GM19023 (cell line): ENCODE data around the gene IARS2.
A peak's percentile ranks its signal among the peaks of the same experiment; 100 is the strongest.
"Not testable (repeated sequence)": the region's sequence is repeated elsewhere in the genome, so short reads cannot be mapped to it uniquely, and the experiment has no call there.

ENCODE experiments used
- ATAC-seq: cut with Tn5 transposase; IDR thresholded peaks from one replicate; pipeline ENCODE4 v1.9.1; 2021; ENCODE audit warnings: mild to moderate bottlenecking, moderate library complexity; ENCODE audit not compliant: unreplicated experiment

IARS2 gene

DNA sequence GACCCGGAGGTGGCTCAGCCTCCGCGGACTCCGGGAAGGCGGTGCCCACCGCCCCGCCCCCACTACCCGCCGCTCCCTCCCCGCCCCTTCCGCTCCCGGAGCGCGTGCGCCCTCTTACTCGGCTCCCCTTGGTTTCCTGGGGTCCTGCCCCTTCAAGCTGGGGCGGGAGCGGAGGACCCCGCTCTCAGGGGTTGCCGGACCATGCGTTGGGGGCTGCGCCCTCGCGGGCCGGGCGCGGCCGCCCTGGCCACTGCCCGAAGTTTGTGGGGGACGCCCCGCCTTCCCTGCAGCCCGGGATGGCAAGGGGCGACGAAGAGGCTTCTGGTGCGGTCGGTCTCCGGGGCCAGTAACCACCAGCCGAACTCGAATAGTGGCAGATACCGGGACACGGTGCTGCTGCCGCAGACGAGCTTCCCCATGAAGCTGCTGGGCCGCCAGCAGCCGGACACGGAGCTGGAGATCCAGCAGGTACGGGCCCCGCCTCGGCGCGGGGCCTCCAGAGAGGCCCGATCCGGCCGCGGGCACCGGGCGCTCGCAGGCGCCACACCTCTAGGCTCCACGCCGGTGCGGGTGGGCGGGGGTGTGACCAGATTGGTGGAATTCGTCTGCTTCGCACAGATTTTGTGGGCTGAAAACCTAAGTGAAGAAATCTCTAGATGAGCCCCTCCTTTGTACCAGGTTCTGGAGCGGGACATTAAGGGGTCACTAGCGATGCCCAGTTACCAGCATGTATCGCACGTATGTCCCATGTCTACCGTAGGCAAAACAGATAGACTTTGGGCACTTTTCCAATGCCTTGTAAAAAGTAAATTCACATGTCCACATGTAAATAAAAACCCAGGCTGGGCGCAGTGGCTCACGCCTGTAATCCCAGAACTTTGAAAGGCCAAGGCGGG is at the start of gene IARS2:
Gene IARS2 (plus strand): TSS at position 117 of the 896 bp plus-strand sequence. CDS start 85 bp downstream, at position 202.
- ATAC-seq = peak; percentile 75

DNA sequence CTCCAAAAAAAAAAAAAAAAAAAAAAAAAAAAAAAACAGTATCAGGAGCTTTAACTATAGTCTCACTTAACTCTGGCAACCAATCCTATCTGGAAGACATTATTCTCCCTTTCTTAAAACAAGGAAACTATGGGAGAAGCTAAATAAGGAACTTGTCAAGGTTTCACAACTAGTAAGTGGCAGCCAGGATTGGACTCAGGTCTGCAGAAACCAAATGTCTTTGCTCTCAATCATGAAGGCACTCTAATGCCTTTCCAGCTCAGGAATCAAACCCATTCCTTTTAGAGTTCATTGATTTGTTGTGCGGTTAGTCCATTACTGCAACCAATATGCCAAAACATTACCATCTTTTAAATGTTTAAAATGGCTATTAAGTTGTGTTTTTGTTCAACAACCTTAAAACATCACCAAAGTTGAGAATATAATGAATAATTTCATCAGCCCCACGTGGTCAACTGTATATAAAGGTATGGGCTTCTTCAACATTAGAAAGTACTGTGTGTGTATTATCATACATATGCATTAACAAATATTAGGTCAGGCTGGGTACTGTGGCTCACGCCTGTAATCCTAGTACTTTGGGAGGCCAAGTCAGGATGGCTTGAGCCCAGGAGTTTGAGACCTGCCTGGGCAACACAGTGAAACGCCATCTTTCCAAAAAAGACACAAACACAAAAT is 49.1 kb upstream of the IARS2 start:
- ATAC-seq = no peak

DNA sequence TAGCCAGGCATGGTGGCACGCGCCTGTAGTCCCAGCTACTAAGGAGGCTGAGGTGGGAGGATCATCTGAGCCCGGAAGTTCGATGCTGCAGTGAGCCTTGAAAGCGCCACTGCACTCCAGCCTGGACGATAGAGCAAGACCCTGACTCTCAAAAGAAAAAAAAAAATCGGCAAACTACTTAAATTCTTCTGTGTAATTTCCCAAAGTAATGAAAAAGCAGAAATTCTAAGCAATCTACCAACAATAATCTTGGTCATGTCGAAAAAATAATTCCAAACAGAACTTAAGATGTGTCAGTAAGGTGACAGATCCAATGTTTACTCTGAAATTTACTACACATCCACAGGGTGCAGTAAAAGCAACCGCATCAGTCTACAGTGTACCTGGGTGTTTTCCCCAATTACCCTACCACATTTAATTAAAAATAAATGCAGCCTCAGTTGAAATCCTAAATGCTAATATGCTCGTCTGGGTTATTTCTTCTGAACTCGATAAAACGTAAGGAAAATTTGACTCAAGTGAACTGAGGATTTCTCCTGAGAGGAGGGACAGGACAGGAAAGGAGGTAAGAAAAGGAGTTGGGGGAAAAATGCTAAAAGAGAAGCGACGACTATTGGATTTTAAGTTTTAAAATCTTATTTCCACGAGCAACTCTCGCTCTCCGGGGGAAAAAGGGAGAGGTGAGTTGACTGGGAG is 48.4 kb upstream of the IARS2 start:
- no peak for ATAC-seq

DNA sequence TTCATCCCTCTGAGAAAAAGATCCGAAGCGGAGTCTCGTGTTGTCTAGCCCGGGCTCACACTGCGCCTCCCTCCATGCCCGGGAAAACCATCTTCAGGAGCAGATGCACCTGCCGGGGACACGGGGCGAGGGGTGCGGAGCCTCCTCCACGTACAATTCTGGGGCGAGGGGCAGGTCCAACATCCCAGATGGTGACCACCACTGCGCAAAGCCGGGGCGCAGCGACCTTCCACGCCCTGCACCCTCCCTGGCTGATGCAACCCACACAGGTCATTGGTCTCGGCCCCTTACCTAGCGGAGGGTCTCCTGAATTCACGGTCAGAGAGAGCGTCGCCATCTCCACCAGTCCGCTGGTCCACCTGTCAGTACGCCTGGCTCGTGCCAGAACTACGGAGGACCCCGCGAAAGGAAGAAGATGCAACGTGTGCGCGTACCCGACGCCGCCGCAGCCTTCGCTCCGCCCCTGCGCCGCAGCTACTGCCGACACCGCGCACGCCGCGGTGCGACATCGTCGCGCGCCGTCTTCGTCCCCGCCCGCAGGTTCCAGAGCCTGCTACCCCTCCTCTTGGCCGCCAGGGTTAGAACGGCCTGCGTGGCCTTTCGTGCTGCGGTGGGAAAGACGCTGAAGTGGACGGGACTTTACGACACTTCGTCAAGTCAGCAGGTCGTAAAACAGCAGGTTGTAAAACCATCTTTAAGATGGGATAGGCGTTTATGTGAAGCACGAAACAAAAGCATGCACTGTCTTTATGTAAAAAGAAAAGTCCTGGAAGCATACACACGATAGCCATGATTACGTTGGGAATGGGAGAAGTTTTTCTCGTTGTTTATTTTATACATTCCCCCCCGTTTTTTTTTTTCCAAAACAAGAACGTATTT is 47.6 kb upstream of the IARS2 start, which contains the start of gene EPRS1:
Gene EPRS1 (minus strand): TSS at position 454 of the 879 bp plus-strand sequence. CDS start 117 bp downstream, at position 337.
- peak; percentile 98 for ATAC-seq

DNA sequence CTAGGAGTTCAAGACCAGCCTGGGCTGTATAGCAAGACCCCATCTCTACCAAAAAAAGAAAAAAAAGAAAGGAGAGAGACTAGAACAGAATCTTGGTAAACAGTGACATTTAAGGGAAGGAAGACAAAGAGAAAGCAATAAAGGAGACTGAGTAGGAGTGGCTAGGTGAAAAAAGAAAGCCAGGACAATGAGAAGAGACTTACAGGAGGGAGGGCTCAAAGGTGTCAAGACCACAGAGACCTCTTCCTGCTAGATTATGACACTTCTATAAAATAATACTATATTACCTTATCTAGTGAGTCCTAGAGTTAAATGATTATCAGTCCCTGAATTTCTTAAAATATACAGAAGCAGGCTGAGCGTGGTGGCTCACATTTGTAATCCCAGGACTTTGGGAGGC is 37.6 kb upstream of the IARS2 start:
- no peak for ATAC-seq

DNA sequence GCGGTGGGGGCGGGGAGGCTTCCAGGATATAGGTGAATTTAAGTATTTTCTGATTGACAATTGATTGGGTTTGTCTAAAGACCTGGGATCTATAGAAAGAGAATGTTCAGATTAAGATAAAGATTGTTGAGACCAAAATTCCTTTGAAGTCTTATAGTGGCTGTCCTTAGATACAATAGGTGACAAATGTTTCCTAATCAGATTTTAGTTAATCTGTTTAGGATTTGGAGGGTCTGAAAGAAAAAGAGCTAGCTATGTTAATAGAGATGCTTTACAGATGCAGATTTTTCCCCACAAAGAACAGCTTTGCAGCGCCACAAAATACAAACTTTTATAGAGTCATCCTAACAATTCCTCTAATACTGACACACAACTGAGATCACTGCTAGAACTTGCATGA is 33.1 kb upstream of the IARS2 start:
- no peak for ATAC-seq

DNA sequence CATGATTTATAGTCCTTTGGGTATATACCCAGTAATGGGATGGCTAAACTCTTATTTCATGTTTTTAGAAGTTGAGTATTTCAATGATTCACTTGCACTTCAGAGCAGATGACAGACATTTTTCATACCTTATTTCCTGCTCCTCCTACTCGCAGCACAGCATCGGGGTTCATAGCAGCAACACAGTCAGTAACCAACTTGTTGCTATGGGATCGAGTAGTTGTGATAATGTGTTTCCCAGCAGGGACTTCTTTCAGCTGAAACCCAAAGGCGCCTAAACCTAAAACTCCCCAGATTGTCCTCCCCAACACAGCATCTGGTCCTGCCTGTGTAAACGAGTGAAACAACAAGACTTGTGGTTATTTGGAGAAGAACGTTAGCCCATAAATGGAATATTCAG is 31.3 kb upstream of the IARS2 start:
- no peak for ATAC-seq

DNA sequence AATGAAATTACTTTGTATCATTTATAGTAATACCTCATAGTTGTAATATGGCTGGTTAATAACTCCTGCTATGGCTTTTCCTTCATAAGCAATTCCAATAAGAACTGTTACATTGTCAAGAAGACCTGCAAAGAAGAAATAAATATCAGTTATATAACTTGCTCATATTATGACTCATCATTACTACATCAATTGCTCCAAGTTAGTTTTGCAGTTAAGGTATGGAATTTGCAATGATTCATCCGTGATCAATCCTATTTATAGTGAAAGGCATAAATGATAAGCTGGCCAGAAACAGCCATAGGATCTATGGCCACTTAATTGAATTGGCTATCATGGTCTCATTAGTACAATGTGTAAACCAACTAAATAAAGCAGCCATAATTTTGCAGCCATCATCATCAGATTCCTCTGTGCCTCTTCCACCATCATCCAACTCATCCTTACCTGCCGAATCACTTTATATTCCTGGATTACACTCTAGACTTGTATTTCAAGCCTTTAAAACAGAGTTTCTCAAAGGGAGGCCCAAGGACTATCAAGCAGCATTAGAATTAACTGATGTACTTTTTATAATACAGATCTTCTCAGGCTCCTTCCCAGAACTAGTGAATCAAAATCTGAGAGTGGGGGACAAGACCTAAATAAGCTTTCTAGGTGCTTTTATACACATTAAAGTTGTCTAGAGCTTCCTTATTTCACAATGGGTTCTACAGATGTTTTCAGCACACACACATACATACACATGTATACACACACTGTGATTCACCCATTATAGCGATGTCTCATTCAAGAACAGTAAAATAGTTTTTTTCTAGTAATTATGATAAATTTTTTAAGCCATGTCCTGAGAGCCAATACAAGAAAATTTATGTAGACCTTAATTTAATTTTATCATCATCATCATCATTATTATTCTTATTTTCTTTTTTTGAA is 26.4 kb upstream of the IARS2 start:
- no peak for ATAC-seq

DNA sequence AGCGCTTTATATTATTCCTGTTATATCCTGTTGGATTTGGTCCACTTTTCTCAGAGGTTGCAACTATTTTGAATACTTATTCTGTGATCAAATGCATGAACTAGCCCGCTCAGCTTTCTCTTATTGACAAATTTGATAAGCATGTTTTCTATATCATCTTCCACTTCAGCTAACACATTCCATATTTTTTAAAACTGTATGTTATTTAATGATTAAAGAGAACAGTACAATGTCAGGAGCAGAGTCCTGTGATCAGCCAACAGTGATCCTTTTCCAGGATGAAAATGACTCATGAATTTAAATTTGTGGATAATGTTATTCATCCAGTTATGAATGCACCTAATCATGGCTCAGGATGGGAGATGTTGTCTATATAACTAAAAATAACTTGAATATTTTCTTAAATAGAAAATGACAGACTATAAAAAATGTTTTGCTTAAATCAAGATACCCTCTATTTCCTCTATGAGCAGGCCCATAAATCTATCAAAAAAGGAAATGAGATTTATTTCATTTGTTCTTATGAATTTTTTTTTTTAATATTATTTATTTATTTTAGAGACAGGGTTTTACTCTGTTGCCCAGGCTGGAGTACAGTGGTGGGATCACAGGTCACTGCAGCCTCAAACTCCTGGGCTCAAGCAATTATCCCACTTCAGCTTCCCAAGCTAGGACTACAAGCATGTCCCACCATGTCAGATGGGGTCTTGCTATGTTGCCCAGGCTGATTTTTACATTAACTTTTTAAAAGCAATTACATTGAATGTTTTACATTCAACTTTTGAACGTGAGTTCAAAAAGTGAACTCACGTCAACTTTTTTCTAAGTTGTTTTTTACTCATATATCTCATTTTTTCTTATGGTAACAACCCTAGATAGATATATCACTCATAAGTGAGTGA is 16.8 kb upstream of the IARS2 start:
- no peak for ATAC-seq

DNA sequence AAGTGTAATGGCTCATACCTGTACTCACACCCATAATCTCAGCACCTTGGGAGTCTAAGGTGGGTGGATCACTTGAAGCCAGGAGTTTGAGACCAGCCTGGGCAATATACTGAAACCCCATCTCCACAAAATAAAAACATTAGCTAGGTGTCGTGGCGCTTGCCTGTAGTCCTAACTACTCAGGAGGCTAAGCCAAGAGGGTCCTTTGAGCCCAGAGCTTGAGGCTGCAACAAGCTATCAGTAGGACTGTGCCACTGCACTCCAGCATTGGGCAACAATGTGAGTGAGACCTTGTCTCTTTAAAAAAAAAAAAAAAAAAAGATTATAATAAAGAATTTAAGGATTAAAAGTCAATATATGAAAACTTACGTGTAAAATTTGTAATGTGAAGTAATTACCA is 16.0 kb upstream of the IARS2 start:
- no peak for ATAC-seq

DNA sequence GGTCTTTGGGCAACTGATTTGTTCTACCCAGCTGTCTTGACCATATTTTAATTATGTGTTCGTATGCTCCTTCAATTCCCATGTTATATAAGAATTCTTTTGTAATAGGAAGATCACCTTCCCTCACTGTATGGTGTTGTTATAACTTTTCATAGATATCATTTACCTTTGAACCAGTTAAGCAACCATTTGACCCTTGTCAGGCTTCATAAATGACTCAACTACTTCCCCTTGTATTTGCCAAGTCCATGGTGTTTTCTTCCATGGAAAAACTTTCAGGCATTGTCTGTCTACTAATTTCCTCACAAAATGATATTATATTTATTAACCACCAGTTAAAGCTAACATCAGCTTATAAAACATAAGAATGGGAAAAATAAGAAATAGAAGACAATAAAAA is 9.5 kb upstream of the IARS2 start:
- no peak for ATAC-seq

DNA sequence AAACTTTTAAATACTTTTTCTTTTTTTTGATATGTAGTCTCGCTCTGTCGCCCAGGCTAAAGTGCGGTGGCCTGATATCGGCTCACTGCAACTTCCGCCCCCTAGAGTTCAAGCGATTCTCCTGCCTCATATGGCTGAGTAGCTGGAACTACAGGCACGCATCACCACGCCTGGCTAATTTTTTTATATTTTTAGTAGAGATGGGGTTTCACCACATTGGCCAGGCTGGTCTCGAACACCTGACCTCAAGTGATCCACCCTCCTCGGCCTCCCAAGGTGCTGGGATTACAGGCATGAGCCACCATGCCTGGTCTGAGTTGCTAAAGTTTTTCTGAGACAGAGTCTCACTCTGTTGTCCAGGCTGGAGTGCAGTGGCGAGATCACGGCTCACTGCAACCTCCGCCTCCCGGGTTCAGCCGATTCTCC is 7.7 kb upstream of the IARS2 start:
- ATAC-seq = peak; percentile 60

DNA sequence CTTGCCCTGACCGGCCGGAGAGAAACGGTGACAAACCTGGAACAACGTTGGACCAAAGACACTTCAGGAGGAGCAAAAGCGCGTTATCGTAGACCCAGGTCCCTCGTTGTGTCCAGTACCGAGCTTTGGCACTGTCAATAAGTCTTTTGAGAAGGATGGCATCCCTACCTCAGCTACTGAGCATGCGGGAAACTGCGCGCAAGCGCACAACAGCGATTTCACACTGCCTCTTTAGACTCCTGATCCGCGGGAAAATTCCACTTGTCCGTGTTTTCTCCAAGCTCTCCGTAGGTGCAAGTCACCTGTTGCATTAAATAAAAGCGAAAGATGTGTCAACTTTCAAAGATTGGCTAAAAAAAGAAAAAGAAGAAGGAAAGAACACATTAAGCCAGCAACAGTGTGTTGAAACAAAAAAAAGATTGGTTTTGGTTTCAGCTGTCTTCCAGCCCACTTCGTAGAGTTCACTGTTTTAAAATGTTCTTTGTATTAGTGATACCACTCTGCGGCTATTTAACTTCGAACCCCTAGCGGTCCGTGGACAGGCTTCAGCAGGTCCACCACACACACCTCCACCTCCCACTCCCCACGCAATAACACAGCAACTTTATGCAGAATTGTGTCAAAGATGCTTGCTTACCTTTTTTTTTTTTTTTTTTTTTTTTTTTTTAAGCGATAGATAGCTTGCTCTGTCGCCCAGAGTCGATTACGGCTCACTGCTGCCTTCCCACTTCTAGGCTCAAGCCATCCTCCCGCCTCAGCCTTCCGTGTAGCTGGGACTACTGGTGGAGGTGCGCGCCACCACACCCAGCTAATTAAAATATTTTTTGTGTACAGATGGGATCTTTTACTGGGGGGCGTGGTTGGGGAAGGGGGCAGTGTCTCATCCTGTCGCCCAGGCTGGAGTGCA is 4.0 kb upstream of the IARS2 start, which contains the start of gene BPNT1:
Gene BPNT1 (minus strand): TSS at position 139 of the 907 bp plus-strand sequence. CDS start 9,942 bp downstream, outside the sequence.
- peak; percentile 49 for ATAC-seq

DNA sequence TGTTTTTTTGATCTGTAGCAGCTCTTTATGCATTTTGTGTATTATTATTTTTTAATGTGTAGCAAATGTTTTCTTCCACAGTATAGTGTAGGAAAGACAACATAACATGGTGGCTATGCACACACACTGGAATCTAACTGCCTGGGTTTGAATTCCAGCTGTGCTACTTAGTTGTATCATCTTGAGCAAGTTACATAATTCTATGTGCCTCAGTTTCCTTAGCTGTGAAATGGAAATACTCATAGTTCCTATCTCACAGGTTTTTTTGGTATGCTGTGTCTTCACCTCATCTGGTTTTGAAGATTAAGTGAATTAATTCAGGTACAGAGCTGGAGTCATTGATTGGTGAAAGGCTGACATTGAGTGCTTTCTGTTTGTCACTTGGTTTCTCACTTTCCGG is 1.2 kb upstream of the IARS2 start:
- ATAC-seq = no peak

DNA sequence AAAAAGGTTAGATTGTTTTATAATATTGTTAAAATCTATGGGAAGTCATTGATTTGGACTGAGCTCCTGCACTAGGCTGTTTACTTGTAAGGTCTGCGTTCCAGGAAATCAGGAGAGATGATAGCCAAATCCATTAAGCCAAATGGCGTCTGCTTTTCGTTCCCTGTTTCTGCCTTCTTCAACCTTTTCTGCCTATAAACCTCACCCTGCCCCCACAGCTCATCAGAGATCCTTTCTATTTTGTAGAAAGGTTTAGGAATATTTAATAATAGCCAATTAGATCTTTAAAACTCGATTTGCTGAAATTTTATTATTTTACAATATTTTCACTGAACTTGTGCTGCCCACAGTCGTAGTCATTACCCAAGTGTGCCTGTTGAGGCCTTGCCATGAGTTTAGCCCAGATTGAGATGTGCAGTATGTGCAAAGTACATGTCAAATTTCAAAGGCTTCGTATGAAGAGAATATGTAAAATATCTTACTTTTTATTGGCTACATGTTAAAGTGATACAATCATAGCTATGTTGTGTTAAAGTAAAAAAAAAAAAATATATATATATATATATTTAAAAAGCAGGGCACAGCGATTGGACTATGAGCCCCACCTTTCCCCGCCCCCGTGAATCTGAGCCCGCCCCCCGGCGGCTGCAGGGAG is 444 bp upstream of the IARS2 start:
- ATAC-seq = no peak

DNA sequence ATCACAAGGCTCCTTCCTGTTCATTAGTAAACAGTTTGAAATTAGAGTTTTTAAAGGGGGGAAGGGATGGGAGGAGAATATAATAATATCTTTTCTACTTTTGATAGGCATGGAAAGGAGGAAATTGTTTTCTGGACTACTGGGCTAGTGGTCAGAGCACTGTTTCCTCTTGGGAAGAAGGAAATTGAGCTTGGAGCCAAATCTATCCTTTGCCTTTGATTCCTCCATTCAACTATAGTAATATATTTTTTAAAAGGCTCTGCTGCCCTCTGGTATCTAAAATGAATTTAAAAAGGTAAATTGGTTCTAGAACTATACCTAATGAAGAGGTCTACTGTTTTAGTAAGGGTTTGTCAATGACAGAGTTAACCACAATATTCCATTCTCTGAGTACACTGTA is 5.9 kb downstream of the IARS2 start:
- no peak for ATAC-seq

DNA sequence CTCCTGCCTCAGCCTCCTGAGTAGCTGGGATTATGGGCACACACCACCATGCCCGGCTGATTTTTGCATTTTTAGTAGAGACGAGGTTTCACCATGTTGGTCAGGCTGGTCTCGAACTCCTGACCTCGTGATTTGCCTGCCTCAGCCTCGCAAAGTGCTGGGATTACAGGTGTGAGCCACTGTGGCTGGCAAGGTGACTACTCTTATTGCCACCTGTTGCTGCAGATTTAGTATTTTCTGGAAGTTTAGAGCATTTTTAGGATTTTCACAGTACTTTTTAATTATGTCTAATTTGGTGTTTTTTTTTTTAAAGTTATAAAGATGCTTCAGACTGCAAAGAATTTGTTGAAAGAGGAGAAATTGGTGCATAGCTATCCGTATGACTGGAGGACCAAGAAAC is 16.5 kb downstream of the IARS2 start:
- not testable (repeated sequence) for ATAC-seq
